GM10266 (cell line): ENCODE data around the gene MSH5.

Source experiments
- DNase-seq: peaks from one replicate; pipeline ENCODE4 v3.0.0; 2012; ENCODE audit errors: extremely low spot score
- CTCF ChIP-seq: IDR thresholded peaks from 2 replicates; pipeline ENCODE4 v1.5.1; 2012; ENCODE audit warnings: mild to moderate bottlenecking, low read depth; ENCODE audit not compliant: control insufficient read depth, insufficient read depth; ENCODE audit errors: missing control alignments

MSH5 gene

GRCh38 chr6:31768363-31769257 lies 28.8 kb downstream of the MSH5 start:
- no peak for DNase-seq
- no peak for TF ChIP-seq CTCF

- TF ChIP-seq CTCF, result peak; percentile 77
- peak; percentile 92 for DNase-seq
Measured at GRCh38 chr6:31769684-31770371, 30.0 kb downstream of the MSH5 start.

DNA sequence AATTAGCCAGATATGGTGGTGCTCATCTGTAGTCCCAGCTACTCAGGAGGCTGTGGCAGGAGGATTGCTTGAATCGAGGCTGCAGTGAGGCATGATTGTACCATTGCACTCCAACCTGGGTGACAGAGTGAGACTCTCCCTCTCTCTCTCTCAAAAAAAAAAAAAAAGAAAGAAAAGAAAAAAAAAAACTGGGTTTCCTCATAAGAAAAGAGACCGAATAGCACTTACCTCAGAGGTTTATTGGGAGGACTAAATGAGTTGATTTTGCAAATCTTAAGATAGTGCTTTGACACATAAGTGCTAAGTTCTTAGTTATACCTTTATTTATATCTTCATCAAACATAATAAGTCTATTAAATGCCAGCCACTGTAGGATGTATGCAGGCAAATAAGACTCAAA lies 31.1 kb downstream of the MSH5 start:
- no peak for DNase-seq
- no peak for TF ChIP-seq CTCF

DNA sequence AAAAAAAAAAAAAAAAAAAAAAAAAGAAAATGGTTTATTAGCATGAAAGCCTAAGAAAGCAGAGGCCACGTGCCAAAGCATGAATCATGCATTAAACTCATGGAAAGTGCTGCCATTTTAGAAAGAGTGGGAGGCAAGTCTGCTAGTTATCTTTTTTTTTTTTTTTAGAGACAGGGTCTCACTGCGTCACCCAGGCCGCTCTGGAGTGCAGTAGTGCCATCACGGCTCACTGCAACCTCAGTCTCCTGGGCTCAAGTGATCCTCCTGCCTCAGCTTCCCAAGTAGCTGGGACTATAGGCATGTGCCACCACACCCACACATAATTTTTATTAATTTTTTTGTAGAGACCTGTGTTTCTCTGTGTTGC lies 32.2 kb downstream of the MSH5 start:
- no peak for TF ChIP-seq CTCF
- no peak for DNase-seq

DNA sequence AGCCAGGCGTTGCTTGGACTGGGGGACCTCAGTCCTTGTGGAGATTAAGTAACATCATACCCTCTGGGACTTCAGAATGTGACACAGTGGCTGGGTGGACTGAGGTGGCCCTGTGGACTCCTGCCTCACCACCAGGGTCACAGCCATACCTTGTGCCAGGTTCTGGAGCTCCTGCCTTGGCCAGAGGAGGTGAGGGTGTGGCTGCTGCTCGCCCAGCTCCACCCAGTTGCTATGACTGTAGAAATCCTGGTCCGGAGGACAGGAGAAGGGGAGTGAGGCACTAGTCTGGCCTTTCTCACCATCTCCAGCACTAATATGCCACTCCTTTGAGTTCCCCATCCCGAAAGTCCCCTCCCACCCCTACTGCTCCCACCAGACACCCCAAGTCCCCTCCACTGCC lies 35.4 kb downstream of the MSH5 start:
- DNase-seq, result no peak
- TF ChIP-seq CTCF, result no peak

GRCh38 chr6:31775633-31776484 lies 36.1 kb downstream of the MSH5 start:
- no peak for TF ChIP-seq CTCF
- no peak for DNase-seq
